OCI-LY7 (cell line): ENCODE data around the gene FOXL2. TPM values are rescaled to one million over a fixed set of nuclear protein-coding genes. Genes with fewer than 3 reads are reported as not detected.
A peak's percentile ranks its signal among the peaks of the same experiment; 100 is the strongest.

Experiments
- BruUV-seq: library from RNA; stranded (reverse); fragments of 400-500 nt; replicated peaks from 2 replicates; lab custom pipeline; 2021; lab: Mats Ljungman, UMichigan
- CTCF ChIA-PET: fragments of 300-600 bp; sonication (Branson Sonifier 250); formaldehyde crosslinking; loops from one replicate; lab custom pipeline; 2022; ENCODE audit warnings: antibody characterized with exemption; ENCODE audit not compliant: unreplicated experiment; lab: Charles Lee
- POLR2A ChIA-PET: fragments of 300-600 bp; sonication (Branson Sonifier 250); formaldehyde crosslinking; loops from one replicate; lab custom pipeline; 2022; ENCODE audit warnings: antibody characterized with exemption; lab: Charles Lee
- DNase-seq: peaks from one replicate; pipeline ENCODE4 v3.0.0-alpha.2; 2015; ENCODE audit warnings: low spot score
- H2AFZ ChIP-seq: fragments of 200-600 bp; sonication (generic), shearing (Covaris generic); 2 replicates; pipeline ENCODE4 v1.6.1; 2014; ENCODE audit warnings: mild to moderate bottlenecking, antibody characterized with exemption, low read length, moderate library complexity
- H3K27ac ChIP-seq: fragments of 200-600 bp; sonication (generic); 2 replicates; pipeline ENCODE4 v1.5.1; 2014; ENCODE audit warnings: mixed run types, low read depth, mild to moderate bottlenecking, moderate library complexity, low read length, inconsistent platforms; ENCODE audit not compliant: poor library complexity, severe bottlenecking
- H3K36me3 ChIP-seq: fragments of 200-600 bp; sonication (generic); 2 replicates; pipeline ENCODE4 v1.6.1; 2014; ENCODE audit warnings: mild to moderate bottlenecking, antibody characterized with exemption, low read length, moderate library complexity, mixed read lengths; ENCODE audit not compliant: insufficient read depth
- H3K4me1 ChIP-seq: fragments of 200-600 bp; sonication (generic); 2 replicates; pipeline ENCODE4 v1.5.1; 2014; ENCODE audit warnings: mild to moderate bottlenecking, low read length; ENCODE audit not compliant: insufficient read depth, poor library complexity, severe bottlenecking
- H3K4me2 ChIP-seq: fragments of 200-600 bp; sonication (generic); 2 replicates; pipeline ENCODE4 v1.6.1; 2014; ENCODE audit warnings: mild to moderate bottlenecking, low read length
- H3K4me3 ChIP-seq: fragments of 200-600 bp; sonication (generic); 2 replicates; pipeline ENCODE4 v1.5.1; 2014; ENCODE audit warnings: mild to moderate bottlenecking, low read depth, low read length; ENCODE audit not compliant: poor library complexity, severe bottlenecking
- H3K79me2 ChIP-seq: fragments of 200-600 bp; sonication (generic); 2 replicates; pipeline ENCODE4 v1.6.1; 2016; ENCODE audit warnings: low read depth, mild to moderate bottlenecking, low read length, moderate library complexity, mixed read lengths; ENCODE audit not compliant: insufficient read depth
- H3K9me2 ChIP-seq: fragments of 200-600 bp; sonication (generic); 2 replicates; pipeline ENCODE4 v1.6.1; 2016; ENCODE audit warnings: mild to moderate bottlenecking, low read length, mixed read lengths; ENCODE audit not compliant: insufficient read depth
- H3K9me3 ChIP-seq: fragments of 200-600 bp; sonication (generic); 2 replicates; pipeline ENCODE4 v1.6.1; 2014; ENCODE audit warnings: mild to moderate bottlenecking, mixed run types, low read length, mixed read lengths
- H4K20me1 ChIP-seq: fragments of 200-600 bp; sonication (generic); 2 replicates; pipeline ENCODE4 v1.6.1; 2014; ENCODE audit warnings: mild to moderate bottlenecking, antibody characterized with exemption, low read length, moderate library complexity, mixed read lengths; ENCODE audit not compliant: insufficient read depth
- EZH2phosphoT487 ChIP-seq: fragments of 200-600 bp; sonication (generic); IDR thresholded peaks from 2 replicates; pipeline ENCODE4 v1.6.1; 2018; ENCODE audit warnings: low read depth, borderline replicate concordance, mild to moderate bottlenecking, mixed run types, antibody characterized with exemption, low read length, moderate library complexity, mixed read lengths
- intact Hi-C: fragments of 100-400 bp; cut with micrococcal nuclease; formaldehyde crosslinking; loops from one replicate; pipeline ENCODE4 v1.10.0; 2022; ENCODE audit not compliant: unreplicated experiment
- total RNA-seq, 2 experiments: library from RNA; depleted of rRNA in 1 of 2; stranded (reverse); fragments of >200 nt in 1 of 2; shearing (Covaris generic) in 1 of 2; gene quantifications; 2 replicates each; pipeline ENCODE4 v1.2.3, GENCODE V29; 2014 to 2022
- TF ChIP-seq, protein P1 (sequence below): fragments of 200-600 bp; sonication (generic); conservative IDR thresholded peaks from 2 replicates; pipeline ENCODE4 v1.5.1; 2014; ENCODE audit warnings: mild to moderate bottlenecking, antibody characterized with exemption, low read length, moderate library complexity, mixed read lengths

FOXL2 gene
- total RNA-seq, 2 experiments from 2014 or later = not detected

DNA sequence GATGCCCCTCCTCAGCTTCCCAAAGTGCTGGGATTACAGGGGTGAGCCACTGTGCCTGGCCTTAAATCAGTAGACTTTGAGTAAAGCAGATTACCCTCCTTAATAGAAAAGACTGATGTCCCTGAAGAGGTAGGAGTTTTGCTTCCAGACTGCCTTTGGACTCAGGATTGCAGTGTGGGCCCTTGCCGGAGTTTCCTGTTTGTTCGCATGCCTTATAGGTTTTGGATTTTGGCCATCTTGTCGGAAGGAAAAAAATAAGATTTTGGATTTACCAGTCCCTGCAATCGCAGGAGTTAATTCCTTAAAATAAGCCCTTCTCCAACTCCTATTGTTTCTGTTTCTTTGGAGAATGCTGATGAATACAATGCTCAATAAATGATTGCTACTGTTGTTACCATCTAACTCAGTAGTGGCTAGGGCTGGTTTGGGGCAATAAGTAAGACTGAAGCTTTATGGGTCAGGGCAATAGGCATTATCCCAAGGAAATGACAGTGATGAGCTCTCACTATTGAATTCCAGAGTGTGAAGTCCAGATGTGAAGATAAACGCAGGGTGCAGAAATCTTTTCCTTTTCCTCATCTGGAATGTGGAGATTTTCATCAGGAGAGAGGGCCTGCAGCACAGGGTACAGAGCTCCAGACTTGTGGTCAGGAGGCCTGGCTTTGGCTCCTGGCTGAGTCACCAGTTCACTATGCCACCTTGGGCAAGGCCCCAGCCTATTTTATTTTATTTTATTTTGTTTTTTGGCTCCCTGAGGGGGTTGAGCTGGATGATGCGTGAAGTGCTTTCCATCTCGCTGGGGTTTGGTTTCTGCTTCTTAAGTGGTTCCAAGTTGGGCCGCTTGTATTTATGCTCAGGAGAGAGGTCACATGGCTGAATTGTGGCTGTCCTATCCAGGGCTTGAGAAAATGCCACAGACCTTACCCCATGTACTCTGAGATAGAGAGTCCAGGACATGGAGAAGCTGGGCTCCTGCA lies 25.3 kb downstream of the FOXL2 start:
- TF ChIP-seq EZH2phosphoT487 = no peak
- TF ChIP-seq, protein P1, sequence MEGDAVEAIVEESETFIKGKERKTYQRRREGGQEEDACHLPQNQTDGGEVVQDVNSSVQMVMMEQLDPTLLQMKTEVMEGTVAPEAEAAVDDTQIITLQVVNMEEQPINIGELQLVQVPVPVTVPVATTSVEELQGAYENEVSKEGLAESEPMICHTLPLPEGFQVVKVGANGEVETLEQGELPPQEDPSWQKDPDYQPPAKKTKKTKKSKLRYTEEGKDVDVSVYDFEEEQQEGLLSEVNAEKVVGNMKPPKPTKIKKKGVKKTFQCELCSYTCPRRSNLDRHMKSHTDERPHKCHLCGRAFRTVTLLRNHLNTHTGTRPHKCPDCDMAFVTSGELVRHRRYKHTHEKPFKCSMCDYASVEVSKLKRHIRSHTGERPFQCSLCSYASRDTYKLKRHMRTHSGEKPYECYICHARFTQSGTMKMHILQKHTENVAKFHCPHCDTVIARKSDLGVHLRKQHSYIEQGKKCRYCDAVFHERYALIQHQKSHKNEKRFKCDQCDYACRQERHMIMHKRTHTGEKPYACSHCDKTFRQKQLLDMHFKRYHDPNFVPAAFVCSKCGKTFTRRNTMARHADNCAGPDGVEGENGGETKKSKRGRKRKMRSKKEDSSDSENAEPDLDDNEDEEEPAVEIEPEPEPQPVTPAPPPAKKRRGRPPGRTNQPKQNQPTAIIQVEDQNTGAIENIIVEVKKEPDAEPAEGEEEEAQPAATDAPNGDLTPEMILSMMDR = no peak
- Histone ChIP-seq H3K4me2 (no peak overlapping the region), H3K9me2 (no peaks in the 10 kb centered on the region), H3K36me3 (no peaks in the 10 kb centered on the region), H3K9me3 (no peaks in the 10 kb centered on the region), H2AFZ (no peak overlapping the region), H4K20me1 (no peaks in the 10 kb centered on the region), H3K27ac (no peak overlapping the region), H3K79me2 (no peaks in the 10 kb centered on the region), H3K4me3 (no peak overlapping the region), H3K4me1 (no peaks in the 10 kb centered on the region)
- POLR2A ChIA-PET = interaction anchor here (0.6 to 1.7 kb wide), 5 partner anchors 226 to 842 kb away, joined by 3 to 5 read pairs (median 4); no protein-coding TSS in a partner anchor
- intact Hi-C loops = no loop called here
- DNase-seq = no peak
- CTCF ChIA-PET = no interaction called here
- BruUV-seq = no TSS peak

- peaks cover 4% of the 10 kb centered on the region for H3K4me1 ChIP-seq
- TF ChIP-seq EZH2phosphoT487 = no peak
- TF ChIP-seq, protein P1 = 0 out of 2 replicates have a peak, but pooled peaks have one; percentile 23
- H2AFZ ChIP-seq = 0 out of 2 replicates have a peak overlapping the region, but pooled peaks have one; percentile 5
- BruUV-seq = no TSS peak
- no peak for DNase-seq
- H3K4me2 ChIP-seq = no peak overlapping the region
- no peaks in the 10 kb centered on the region for H3K9me2 ChIP-seq
- no peak overlapping the region for H3K4me3 ChIP-seq
- H3K27ac ChIP-seq = no peak overlapping the region
- H3K79me2 ChIP-seq = no peaks in the 10 kb centered on the region
- no peaks in the 10 kb centered on the region for H3K9me3 ChIP-seq
- no peaks in the 10 kb centered on the region for H4K20me1 ChIP-seq
- CTCF ChIA-PET = interaction anchor here (1.1 kb wide), 1 partner anchor 324 kb away, joined by 3 read pairs; no protein-coding TSS in a partner anchor
- intact Hi-C loops = loop anchor here (5.0 to 10.0 kb wide), 2 partner anchors 732 to 855 kb away; partner anchors contain the start of gene ARMC8
- no peaks in the 10 kb centered on the region for H3K36me3 ChIP-seq
- POLR2A ChIA-PET = interaction anchor here (0.7 kb wide), 1 partner anchor 1834 kb away, joined by 3 read pairs; no protein-coding TSS in a partner anchor
These were observed 27.6 kb downstream of the FOXL2 start for GRCh38 chr3:138919325-138919724.
